Measurements from ENCODE around the gene CDH13.

- TF ChIP-seq TBL1XR1 (IDR thresholded peaks at IDR 0.05; ENCODE audit: low read depth, low read length) (no peak), RAD21 (IDR thresholded peaks at IDR 0.05; ENCODE audit: insufficient read depth, low read depth, low read length) (peak; percentile 30), NFYB (IDR thresholded peaks at IDR 0.05; ENCODE audit: insufficient read depth, low read depth, low read length) (no peak), ZNF24 (IDR thresholded peaks at IDR 0.05) (no peak), PKNOX1 (IDR thresholded peaks at IDR 0.05) (no peak)
These were observed 5.2 kb downstream of the CDH13 start for GRCh38 chr16:82631701-82632685.
